Measurements from ENCODE around the gene DAB1.

Gene DAB1

GRCh38 chr1:57410508-57410907, 13.4 kb downstream of the DAB1 start:
- DNase-seq: no peak

DNA sequence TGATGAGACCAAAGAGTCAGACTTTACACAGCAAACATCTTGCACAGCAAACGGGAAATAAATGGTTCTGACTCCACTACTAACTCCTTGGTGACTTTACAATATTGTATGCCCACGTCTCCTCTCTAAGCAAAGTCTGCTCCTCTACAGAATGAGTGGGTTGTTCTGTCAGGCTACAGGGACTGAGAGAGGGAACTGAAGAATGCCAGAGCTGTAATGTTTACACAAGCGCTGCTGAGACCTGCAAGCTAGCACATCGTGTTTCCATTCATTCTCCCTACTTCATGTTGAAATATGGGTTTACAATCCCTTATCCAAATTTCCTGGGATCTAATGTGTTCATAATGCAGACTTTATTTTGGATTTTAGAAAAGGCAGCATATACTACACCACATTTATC, 15.9 kb downstream of the DAB1 start:
- no peak for DNase-seq

GRCh38 chr1:57406428-57406970, 17.4 kb downstream of the DAB1 start:
- DNase-seq: no peak

GRCh38 chr1:57404884-57405283, 19.0 kb downstream of the DAB1 start:
- no peak for DNase-seq

- DNase-seq: no peak
Measured at GRCh38 chr1:57403201-57403600, 20.7 kb downstream of the DAB1 start.

DNA sequence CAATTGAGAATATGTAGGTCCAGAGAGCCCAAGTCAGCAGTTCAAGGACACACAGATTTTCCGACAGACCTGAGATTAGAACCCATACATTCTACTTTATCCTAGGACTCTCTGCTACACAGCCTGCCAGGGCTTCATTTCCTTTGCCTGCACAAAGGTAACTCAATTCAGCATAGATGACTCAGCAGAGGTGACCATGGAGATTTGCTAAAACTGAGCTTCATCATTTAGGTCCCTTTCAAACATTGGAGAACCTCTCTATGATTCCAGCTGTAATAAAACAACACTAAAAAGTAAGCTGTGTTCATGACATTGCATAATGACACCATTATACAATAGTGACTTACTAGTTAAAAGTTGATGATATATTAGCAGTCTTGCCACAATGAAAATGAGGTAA, 22.2 kb downstream of the DAB1 start:
- DNase-seq: no peak

DNA sequence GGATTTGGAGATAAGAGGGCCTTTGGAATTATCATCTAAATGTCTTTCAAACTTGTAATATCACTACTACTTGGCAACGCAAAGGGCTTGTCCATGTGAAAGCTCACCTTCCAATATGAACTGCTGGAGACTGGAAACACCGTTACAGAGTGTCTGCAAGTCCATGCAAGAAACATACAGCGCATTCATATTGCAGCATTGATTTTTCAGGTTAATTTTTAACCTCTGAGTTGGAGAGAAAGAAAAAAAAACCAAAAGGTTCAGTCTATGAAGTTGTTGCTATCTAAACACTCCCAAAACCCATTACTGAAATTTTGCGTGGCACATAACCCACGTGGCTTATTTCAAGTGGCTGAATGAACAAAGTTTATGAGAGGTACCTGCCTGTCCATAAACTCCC, 23.8 kb downstream of the DAB1 start:
- DNase-seq: no peak

DNA sequence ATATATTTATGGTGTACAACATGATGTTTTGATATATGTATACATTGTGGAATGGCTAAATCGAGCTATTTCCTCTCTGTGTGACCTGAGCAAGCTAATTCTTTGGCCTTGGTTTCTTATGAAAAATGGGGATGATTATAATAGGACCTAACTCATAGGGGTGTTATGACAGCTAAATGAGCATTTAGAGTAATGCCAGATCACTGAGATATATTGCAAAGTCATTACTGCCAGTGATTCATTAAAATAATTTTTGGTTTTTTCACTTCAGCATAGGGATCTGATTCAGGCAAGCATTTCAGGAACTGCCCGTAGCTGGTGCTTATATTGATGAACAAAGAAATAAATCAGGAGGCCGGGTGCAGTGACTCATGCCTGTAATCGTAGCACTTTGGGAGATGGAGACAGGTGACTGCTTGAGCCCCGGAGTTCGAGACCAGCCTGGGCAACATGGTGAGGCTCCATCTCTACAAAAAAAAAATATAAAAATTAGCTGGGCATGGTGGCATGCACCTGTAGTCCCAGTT, 30.7 kb downstream of the DAB1 start:
- no peak for DNase-seq

GRCh38 chr1:57385336-57385735, 38.5 kb downstream of the DAB1 start:
- no peak for DNase-seq

GRCh38 chr1:57384901-57385300, 39.0 kb downstream of the DAB1 start:
- DNase-seq: no peak

GRCh38 chr1:57384284-57384683, 39.6 kb downstream of the DAB1 start:
- no peak for DNase-seq

DNA sequence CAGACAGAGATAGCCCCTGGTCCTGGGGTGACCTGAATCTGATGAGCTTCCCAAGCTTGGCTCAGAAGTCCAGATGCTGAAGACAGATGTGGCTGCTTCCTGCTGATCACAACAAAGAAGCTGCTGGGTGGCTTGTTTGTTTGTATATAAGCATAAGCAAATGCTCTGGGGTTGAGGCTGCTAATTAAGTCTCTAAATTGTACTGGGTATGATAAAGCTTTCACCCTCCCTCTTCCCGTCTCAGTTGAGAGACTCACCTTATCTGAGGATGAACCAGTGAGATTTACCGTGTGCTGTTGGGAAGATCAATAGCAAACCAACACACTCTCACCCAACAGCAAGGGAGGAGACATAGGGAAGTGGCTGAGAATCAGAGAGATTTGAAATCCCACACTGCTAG, 42.0 kb downstream of the DAB1 start:
- no peak for DNase-seq

DNA sequence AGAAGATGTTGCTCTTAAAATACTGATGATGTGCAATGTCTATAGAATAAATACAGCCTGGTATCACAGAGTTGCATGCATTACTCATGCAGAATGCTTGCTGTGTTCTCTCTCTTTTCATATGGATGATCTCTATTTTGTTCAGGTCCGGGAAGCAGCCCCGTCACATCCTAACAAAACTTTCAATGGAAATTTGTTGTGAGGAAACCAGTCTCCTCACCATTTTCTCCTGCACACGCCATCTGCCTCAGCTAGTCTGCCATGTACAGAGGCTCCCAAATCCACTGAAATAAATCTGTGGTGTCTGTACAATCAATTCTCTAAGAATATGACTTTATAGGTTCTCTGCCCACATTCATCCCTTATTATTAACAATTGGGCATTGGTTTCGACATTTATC, 42.4 kb downstream of the DAB1 start:
- DNase-seq: no peak

DNA sequence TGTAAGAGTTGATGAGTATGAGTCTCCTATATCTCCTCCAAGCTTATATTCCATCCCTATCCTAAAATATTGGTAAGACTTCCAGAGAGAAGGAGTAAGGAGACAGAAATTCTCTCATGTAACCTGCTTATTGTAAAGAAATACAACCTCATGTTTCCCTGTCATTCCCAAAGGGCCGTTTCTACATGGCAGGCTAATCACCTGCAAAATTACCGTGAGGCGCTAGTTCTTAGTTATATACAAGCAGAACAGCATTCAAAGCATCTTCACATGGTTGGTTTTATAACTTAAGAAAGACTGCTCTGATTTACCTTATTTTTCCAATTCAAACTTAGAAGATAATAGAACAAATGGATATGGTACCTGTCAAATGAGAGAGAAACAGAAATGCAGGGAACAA, 42.9 kb downstream of the DAB1 start:
- no peak for DNase-seq

DNA sequence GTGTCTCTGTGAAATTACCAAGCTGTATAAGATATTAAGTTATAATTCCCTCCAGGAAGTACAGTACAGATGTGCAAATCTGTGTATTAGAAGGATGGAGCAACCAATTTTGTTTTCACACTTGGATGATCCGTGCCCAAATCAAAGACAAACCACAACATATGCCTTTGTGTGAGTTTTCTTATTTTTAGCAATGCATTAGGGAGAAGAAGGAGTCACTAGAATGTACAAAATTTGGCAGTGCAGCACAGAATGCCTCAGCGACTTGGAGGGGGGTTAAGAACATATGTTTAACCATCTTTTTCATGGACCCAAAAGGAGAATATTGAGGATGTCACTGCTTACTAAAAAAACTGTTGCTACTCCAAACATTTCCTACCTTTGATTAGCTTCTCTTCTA, 45.3 kb downstream of the DAB1 start:
- no peak for DNase-seq

GRCh38 chr1:57377339-57378139, 46.3 kb downstream of the DAB1 start:
- DNase-seq: no peak

DNA sequence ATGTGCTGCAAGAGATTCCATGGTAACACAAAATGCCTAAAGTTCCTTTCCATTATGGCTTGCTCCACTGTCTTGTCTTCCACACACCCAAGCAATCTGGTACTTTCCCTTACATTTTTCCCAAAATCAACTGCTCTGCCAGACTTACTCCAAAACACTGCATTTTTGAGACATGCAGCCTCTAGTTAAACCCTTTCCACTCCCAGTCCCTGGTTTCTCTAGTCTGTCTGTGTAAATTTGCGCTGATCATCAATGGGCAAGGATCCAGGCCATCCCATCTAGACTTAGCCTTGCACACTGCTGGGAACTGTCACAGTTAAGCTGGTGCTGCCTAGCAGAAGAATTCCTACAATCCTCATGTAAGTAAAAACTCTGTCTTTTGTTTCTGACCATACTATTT, 47.8 kb downstream of the DAB1 start:
- DNase-seq: no peak

DNA sequence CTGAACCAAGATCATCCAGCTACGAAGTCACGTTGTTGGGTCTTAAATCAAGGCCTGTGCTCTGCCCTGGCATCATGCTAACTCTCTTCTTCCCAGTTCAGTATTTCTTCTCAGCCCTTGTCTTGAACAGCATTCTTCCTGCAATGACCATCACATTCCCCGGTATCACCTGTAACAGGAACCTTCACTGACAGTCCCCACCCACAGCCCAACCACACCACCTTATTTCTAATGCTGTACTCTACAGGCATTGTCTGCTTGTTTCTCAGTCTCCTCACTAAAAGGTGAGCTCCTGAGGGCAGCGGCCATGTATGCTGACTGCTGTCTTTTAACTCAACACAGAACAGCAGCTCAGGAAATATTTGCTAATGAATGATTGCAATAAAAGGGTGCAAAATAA, 54.0 kb downstream of the DAB1 start:
- DNase-seq: no peak

DNA sequence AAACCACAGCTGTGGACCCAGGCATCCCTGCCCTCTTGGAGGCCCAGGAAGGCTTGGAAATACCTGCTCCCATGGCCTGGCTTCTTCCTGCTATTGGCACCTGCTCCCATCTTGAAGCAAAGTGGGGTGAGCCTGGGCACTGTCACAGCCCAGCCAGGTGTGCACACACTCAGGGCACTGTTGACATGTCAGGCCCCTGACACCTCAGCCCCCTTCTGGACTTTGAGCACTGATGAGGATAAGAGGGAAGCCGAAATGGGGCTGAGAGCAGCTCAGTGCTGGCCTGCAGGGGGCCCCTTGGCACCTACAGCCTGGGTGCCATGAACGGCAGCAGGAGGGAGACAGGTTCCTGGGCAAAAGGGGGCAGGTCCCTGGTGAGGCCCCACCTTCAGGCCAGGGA, 55.9 kb downstream of the DAB1 start:
- no peak for DNase-seq

DNA sequence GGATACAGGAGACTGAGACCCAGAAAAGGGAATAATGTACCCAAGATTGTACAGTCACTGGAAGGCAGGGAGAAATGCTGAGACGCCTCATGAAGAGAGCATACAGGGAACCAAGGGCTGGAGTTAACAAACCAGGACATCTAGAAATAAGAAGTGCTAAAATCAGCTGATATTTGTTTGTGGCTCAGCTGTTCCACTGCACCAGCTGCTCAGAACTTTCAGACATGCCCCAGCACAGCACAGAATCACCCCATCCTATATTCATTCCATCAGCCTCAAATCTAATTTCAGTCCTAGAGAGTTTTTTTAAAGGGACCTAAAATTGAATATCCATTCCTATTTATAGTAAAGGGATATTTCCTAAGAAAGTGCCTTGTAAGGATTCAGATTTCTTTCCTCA, 60.2 kb downstream of the DAB1 start:
- no peak for DNase-seq

DNA sequence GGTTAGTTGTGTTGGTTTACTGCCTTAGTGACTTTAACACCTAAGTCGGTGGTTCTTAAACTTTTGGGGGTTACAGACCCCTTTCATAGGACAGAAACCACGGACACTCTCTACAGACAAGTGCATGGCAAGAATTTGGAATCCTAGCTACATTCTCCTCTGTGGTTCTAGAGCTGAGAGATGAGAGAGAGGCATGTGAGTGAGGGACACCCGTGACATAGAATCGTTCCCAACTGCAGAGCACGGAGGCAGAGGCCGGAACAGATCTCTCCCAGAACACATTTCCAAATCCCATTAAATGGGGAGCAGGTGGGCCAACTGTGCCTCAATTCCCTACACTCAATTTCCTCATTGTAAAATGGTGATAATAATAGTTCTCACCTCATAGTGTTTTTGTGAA, 60.7 kb downstream of the DAB1 start:
- DNase-seq: no peak

DNA sequence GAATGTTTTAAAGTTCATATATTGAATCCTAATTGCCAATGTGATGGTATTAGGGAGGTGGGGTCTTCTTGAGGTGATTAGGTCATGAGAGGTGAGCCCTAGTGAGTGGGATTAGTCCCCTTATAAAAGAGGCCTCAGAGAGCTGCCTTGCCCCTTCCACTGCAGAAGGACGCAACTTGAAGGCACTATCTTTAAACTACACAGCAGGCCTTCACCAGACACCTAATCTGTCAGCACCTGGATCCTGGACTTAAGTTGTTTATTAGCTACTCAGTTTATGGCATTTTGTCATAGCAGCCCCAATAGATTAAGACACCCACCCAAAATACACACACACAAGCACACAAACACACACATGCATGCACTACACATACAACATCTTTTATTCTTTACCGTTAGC, 61.4 kb downstream of the DAB1 start:
- DNase-seq: no peak

DNA sequence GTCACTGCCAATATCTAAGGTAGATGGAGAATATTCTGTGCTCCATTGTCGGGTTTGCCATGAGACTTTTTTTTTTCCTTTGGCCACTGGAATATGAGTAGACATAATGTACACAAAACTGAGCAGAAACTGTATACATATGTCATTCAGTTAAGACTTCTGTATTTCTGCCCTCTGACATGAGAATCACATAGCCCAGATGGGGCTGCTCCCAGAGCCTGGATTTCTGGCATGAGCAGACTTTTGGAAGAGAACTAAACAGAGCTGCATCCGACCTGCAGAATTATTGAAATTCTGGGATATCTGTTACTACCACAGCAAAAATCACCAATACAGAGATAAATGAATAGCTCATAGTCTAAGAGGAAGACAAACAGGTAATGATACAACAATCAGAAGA, 62.3 kb downstream of the DAB1 start:
- DNase-seq: no peak

DNA sequence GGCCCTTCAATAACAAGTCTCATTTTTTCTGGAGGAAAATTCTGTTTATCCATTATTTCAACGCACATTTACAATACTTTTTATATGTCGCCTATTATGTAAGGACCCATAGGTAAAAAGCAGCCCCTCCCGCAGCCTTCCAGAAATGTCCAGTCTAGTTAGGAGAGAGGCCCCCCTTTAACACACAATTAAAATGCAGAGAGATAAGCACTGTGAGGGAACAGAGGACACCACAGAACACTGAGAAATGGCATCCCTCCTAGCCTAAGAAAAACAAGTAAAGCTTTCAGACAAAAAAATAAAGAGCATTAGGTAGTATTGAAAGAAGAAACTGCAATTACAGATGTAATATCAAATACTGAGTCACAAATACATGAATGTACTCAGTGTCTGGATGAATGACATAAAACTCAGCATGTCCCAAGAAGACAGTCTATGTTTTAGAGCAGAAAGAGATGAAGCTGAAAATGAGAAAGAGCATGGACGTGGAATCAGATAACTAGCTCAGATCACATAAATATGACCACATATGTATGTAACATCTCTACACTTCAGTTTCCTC, 62.9 kb downstream of the DAB1 start:
- no peak for DNase-seq

DNA sequence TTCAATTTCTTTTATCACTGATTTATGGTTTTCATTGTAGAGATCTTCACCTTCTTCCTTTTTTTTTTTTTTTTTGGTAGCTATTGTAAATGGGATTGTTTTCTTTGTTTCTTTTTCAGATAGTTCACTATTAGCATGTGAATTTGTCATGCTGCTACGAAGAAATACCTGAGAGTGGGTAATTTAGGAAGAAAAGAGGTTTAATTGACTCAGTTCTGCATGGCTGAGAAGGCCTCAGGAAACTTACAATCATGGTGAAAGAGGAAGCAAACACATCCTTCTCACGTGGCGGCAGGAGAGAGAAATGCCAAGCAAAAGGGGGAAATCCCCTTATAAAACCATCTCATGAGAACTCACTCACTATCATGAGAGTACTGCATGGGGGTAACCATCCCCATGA, 66.4 kb downstream of the DAB1 start:
- DNase-seq: no peak
